ENCODE data around the gene JADE1.

JADE1 gene

DNA sequence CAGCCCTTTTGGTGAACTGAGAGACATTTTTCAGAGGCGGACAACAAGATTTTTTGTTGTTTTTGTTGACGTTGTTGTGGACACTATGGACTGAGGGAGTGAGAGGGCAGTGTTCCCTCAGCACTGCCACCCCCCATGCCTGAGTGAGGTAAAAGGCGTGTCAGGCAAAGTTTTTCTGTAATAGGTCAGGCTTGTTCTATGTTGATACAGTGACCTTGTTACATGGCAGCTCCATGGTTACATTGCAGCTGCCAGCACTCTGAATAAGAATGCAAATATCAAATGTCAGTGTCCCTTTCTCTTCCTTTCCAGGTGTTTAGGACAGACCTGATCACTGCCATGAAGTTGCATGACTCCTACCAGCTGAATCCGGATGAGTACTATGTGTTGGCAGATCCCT lies 36.6 kb downstream of the JADE1 start:
- DNase-seq, result peak; percentile 62

DNA sequence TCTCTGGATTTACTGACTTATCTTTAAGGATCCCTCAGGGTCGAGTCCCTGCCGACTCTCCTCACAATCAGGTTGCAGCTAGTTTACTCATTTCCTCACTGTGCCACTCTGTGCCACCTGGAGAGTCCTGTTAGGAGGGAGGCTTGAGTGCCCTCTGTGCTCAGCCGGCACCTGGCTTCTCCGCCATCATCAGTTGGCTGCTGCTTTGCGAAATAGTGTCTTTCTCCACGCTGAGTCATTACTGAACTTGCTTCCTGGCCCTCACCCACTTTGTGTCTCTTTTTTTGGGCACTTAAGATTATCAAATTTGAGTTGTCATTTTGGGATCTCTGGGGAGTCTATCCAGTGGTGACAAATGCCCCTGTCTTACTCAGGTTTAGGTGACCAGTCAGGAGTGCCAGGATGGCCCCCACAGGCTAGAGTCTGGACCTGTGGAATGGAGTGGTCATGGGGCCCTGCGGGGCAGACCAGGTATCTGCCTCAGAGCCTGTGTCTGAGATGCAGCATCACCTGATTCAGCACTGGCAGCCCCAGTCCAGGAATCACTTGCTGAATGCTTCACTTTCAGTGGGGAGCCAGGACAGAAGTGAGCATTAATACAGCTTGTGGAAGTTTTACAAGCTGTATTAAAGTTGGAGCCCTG lies 37.7 kb downstream of the JADE1 start:
- DNase-seq, result peak; percentile 47

DNA sequence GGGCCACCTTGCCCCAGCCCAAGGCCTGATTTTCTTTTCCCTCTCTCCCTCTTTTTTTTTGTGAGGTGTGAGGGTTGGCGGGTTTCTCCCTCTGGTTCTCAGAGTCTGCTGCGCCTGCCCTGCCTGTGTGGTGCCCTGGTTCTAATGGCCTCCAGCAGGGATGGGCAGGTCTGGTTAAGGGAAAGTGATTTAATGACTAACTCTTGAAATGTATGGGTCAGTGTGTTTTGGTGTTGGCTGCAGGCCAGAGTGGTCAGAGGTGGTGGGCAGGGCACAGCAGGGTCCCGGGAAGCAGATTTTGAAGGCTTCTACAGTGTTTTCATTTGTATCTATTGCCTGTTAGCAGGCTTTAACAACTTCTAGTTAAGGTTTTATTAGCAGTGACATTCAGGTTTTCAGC lies 39.0 kb downstream of the JADE1 start:
- no peak for DNase-seq

DNA sequence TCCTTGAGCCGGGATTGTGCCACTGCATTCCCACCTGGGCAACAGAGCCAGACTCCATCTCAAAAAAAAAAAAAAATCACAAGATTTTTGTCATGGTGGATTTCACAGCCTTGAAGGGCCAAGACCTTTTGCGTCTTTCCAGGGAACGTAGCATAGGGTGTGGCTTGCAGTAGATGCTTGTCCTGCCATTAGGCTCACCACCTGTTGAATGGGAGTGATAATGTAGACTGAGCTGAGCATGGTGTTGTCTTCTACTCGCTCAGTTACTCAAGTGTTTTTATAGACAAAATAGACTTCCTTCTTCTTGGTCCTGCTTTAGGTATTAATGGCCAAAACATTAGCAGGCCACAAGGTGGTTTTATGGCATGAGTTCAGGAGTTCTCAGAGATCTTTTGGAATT lies 40.8 kb downstream of the JADE1 start:
- DNase-seq, result no peak

DNA sequence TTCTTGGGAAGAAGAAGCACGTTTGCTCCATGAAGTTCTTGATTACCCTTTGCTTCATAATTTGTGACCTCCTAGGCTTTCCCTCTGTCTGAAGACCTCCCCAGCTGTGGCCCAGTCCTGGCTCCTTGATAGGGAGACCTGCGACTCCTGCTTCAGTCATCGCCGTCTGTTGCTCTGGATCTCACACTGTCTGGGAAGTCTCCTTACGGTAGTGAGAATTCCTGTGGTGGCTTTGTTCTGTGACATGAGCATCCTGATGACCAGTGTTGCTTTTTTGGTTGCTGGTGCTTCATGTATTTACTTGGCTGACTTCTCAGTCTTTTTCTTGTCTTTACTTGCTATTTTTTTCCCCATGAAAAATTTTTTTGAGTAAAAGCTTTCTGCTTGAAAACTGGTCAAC lies 44.2 kb downstream of the JADE1 start:
- DNase-seq, result no peak

DNA sequence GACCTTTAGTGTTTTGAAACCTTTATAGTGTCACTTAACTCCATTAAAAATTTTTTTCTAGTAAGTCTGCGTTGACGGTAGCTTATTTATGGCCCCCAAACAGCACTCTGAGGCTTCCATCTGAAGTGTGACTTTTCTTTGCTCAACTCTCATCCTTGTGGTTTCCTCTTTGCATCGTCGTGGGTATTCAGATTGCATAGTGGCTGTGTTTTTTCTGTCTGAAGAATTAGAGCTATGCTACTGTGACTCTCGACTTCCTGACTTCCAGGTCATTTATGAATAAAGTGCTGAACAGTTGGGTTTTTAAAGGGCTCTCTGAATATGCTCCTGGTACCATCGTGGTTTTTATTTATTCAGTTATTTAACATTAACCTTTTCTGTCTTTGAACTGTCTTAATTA lies 44.9 kb downstream of the JADE1 start:
- no peak for DNase-seq

DNA sequence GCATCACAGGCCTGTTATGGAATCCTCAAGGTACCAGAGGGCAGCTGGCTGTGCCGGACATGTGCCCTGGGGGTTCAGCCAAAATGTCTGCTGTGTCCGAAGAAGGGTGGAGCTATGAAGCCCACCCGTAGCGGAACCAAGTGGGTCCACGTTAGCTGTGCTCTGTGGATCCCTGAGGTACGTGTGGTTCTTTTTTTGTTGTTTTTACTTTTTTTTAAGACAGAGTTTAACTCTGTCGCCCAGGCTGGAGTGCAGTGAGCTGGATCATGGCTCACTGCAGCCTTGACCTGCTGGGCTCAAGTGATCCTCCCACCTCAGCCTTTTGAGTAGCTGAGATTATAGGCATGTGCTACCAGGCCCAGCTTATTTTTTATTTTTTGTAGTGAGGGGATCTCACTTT lies 46.1 kb downstream of the JADE1 start:
- DNase-seq, result no peak

DNA sequence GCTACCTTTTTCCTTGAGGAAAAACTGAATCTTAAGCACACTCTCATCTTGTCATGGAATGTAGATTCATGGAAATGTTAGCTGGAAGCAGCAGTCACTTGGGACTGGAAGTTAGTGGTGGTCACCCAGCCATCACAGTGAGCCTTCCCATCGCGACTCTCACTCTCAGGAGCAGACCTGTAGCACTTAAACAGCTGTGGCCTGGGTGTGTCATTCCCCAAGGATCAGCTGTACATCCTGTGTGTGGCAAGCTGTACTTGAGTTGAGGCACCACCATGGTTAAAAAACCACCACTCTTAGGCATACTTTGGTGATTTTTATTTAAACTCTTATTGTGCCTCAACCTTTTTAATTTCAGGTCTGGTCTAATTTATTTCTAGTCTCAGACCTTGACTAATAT lies 46.7 kb downstream of the JADE1 start:
- no peak for DNase-seq

DNA sequence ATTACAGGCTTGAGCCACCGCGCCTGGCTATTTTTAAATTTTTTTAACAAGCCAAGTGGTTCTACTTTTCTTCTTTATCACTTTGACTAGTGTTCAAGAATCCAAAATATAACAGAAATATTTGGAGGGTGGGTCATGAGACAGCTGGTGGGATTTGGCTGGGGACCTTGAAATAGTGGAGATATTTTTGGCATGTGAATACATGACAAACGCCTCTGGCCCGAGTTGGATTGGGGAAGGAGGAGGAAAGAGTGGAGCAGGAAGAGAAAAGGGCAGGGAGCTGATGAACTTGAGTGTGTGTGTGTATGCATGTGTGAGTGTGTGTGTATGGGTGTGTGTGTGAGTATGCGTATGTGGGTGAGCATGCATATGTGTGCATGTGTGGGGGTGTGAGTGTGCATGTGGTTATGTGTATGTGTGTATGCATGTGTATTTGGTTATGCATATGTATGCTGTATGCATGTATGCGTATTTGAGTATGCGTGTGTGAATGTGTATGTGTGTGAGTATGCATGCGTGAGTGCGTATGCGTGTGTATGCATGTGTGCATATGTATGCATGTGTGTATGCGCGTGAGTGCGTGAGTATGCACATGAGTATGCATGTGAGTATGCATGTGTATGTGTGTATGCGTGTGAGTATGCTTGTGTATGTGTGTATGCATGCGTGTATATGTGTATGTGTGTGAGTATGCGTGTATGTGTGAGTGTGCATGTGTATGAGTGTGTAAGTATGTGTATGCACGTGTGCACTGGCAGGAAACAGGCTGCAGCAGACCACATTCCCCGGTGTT lies 49.6 kb downstream of the JADE1 start:
- DNase-seq, result no peak

DNA sequence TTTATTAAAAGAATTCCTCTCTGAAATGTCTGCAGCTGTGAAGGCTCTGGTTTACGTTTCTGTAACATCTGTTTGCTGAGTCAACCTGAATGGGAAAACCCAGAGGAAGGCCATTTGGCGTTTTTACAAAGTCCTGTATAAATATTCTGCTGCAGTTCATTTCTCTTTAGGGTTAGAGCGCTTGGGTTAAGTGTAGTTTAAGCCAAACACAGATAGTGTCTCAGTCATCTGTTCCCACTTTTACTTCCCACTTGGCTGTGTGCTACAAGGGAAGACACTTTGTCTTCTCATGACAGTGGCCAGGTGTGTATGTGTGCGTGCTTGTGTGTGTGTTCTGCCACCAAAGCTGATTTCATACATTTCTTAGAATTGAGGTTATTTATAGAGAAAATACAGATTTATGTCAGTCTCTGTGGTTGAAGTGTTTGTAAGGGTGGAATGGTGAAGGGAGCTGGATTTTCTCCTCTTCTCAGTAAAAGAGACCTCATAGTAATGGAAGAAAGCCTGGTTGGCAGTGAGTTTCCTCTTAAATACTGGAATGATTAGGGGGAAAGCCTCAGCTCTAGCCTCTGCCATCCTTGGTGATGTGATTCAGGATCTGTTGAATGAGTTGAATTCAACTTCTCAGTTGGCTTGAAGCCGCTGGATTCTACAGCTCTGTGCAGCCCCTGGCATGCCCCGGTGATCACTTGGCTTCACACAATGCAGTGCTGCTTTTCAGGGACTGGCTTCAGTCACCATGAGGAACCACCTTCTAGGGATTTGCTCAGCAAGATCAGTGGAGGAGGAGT lies 50.6 kb downstream of the JADE1 start:
- DNase-seq, result no peak

DNA sequence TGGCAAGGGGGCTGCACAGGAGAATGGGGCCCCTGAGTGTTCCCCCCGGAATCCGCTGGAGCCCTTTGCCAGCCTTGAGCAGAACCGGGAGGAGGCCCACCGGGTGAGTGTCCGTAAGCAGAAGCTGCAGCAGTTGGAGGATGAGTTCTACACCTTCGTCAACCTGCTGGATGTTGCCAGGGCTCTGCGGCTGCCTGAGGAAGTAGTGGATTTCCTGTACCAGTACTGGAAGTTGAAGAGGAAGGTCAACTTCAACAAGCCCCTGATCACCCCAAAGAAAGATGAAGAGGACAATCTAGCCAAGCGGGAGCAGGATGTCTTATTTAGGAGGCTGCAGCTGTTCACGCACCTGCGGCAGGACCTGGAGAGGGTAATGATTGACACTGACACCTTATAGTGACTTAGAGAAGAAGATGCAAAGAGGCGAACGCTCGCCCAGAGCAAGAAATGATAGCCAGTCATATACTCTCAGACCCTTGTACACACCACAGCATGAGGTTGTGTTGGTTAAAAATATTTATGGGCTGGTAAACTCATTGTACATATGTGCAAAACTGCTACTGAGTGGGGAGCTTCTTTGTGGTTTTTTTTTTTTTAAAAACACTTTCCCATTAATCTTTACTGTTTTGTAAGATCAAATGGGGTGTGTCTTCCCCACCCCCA lies 52.5 kb downstream of the JADE1 start:
- no peak for DNase-seq

DNA sequence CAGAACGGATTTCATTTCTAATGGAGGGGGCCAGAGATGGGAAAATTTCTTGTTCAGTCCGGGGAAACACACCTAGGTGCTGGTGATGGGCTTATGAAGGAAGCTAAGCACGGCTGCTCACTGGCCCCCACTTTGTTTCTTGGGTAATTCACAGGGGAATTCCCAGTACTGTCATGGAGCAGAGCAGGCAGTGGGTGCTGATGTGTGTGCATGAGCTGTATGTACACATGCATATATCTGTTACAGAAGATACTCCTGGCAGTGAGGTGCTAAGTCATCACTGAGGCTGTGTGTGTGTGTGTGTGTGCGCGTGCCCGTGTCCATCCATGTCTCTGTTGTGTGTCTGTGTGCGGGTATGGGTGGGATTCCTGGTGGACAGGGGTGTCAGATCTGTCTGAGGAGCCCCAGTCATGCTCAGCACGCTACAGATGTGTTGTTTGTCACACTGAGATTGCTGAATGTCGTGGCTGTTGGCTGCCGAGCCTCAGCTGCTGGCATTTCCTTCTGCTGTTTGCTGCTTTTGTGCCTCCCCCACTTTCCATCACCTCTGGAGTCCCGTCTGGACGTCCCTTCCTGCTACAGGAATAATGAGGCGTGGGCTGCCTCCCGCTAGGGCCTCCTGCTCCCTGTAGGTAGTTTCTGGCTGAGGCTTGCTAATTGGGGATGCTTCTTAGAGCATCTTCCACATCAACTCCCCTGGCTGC lies 53.3 kb downstream of the JADE1 start:
- no peak for DNase-seq

DNA sequence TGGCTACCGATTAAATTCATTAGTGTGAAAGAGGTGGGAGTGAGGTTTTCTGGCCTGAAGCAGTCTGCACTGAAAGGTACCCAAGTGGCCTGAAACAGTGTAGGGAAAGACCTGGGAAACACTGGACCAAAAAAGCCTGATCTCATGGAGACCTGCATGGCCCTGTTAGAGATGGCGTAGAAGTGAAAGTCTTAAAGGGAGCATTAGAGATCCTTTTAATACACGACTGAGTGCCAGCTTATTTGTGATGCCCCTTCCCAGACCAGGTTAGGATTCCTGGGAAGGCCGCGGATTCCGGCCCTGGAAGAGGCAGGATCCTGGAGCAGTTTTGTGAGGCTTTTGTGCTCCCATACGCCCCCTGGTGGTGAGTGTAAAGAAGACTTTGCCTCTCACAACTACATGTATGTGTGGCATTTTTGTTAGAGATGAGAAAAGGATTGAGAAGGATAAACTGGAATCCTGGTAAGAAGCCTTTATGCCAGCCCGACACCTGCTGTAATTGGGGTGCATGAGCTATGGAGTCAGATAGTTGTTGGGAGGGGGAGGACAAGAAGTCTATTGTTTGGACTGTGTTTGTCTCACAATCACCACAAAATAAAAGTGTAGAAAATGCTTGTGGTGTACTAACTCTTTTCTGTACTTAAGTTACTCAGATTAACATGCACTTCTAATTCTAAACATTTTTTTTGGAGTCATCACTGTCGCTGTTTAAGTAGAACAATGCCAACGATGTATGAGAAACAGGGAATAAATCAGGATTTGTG lies 54.0 kb downstream of the JADE1 start:
- peak; percentile 23 for DNase-seq

DNA sequence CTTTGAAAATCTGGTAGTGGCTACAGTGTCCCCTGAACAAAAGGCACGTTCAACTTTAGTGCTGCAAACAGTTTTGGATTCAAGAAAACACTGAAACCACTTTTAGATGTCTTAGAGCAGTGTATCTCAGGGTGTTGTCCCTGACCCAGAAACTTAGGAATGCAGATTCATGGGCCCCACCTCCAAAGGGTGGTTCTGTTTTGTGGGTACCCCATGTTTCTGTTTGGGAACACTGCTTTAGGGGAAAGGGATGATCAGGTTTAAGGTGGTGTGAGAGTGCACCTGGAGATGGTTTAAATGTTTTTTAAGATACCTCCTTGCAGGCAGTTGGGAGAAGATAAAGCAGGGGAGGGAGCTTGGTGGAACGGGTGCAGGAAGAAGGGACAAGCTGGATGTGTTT lies 55.6 kb downstream of the JADE1 start:
- DNase-seq, result no peak

DNA sequence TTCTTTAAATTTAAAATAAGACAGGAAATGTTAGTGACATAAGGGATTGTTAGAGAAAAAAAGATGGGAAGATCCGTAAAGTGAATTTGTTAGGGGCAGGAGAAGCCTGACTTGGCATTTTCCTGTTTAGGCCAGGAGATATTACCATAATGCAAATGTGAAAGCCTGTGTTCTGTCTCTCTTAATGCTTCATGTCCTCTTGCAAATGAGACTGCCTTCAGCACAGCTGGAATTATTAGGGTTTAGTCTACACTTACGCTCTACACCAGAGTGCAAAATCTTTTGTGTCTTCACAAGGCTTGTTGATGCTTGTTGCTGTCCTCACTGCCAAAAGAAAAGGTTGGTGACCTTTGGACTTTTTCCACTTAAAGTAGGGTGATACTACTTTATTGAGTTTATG lies 56.8 kb downstream of the JADE1 start:
- DNase-seq, result no peak

DNA sequence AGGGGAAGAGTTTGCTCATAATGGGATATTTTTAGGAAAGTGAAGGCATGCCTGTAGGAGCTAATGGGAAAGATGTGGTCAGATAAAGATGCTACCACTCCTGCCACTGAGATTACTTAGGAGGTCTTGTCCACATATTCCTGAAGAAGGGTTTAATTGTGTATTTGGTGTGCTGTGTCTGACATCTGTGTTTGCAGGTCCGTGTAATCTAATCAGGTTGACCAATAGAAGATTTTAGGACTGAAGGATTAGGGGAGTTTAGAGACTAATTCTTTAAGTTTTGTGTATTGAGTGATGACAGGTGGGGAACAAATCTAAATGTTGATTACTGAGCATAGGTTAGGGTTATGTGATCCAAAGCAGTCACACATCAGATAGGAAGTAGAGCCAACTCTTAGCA lies 57.2 kb downstream of the JADE1 start:
- DNase-seq, result no peak

DNA sequence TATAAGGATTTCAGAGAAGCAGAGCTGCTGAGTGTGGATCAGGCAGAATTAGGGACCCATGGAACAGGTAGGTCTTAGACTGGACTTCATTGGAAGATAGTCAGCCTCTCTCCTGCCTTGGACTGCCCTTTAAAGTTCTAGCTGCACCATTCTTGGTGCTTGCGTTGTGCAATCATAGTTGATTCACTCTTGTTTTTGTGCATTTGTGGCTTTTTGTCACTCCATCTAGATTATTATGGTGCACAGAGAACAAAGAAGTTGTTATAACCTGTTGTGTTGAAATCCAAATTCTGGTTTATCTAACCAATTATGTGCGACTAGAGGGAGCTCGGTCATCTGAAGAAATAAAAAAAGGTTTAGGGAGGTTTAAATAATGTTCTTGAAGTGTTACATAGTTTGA lies 59.3 kb downstream of the JADE1 start:
- no peak for DNase-seq

DNA sequence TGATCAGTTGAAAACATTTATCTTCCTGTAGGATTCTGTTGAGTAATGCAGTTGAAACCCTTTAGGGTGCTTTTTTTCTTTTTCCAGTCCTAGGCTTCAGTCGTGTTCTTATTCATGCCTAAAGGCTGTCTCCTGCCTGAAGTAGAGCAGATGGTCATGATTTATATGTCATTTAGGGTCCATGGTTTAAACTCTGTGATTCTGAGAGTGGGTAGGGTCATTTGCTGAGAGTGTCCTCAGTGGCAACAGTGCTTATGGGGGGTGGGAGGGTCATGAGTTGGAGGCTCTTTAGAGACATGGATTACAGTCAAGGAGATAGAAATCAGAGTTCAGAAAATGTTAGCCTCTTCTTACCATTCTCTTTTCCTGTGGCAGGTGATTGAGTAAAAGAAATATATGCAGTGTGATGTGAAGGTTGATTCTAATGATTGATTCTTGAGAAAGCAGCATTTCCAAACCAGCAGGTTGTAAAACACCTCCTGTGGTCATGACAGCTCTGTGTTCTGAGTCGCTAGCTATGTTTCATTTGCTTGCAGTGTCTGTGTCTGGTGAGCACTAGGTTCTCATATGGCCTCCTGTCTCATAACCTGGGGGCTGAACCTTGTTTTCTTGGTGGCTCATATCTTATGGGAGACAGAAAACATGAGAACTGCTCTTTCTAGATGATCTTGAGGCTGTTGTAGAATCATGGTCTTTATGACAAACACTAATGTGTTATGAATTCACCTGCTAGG lies 60.4 kb downstream of the JADE1 start:
- no peak for DNase-seq

DNA sequence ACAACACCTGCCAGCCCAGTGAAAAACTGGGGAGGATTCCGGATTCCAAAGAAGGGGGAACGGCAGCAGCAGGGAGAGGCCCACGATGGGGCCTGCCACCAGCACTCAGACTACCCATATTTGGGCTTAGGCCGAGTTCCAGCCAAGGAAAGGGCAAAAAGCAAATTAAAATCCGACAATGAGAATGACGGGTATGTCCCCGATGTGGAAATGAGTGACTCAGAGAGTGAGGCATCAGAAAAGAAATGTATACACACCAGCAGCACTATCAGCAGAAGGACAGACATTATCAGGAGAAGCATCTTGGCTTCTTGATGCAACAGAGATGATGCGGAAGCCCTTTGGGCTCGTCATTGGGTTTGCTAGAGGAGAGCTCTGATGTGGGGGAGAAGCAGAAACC lies 62.4 kb downstream of the JADE1 start:
- no peak for DNase-seq

DNA sequence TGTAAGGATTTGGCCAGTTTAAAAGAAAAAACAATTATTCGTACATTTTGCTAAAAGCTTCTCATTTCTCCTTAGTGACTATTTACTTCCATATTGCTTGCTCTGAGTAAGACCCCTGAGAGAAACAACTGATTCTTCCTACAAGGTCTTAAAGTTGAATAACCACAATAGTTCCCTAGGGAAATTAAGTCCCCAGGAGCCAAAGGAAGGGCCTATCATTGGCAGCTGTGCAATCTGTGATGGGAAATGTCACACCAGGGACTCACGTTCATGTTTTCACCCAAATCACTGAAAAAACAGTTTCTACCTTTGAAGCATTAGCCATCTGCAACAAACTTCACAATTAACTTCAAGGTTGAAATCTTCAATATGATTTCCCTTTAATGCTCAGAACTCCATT lies 66.7 kb downstream of the JADE1 start:
- no peak for DNase-seq

DNA sequence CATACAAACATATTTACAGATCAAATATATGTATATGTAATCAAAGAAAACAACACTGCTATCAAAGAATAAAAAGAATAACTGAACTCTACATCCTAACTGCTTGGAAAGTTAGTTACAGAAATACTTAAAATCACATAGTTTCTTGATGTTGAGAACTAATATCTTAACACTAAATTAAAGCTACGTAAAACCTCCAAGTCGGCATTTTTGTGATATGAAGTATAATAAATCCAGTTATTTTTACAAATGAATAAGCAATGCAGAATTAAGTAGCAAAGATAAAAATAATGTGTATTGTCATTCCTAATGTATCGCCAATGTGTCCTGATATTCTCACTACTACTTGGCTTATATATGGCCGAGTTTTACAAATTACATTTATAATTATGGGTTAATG lies 68.4 kb downstream of the JADE1 start:
- no peak for DNase-seq

Data from NCI-H774 (cell line).